Stimulated activated CD8-positive, alpha-beta memory T cell treated with anti-CD3 and anti-CD28 coated beads, Interleukin-12 subunit alpha, Interleukin-12 subunit beta, amount 100 ng/mL, for 1 hour (primary cell): Measurements from ENCODE around the gene MCUB.
A peak's percentile ranks its signal among the peaks of the same experiment; 100 is the strongest.
"Not testable (repeated sequence)": the region's sequence is repeated elsewhere in the genome, so short reads cannot be mapped to it uniquely, and the experiment has no call there.

Source experiments
- DNase-seq: peaks from one replicate; pipeline ENCODE4 v3.0.0-alpha.2; 2020; ENCODE audit warnings: low read depth

Gene MCUB, protein sequence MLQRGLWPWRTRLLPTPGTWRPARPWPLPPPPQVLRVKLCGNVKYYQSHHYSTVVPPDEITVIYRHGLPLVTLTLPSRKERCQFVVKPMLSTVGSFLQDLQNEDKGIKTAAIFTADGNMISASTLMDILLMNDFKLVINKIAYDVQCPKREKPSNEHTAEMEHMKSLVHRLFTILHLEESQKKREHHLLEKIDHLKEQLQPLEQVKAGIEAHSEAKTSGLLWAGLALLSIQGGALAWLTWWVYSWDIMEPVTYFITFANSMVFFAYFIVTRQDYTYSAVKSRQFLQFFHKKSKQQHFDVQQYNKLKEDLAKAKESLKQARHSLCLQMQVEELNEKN

DNA sequence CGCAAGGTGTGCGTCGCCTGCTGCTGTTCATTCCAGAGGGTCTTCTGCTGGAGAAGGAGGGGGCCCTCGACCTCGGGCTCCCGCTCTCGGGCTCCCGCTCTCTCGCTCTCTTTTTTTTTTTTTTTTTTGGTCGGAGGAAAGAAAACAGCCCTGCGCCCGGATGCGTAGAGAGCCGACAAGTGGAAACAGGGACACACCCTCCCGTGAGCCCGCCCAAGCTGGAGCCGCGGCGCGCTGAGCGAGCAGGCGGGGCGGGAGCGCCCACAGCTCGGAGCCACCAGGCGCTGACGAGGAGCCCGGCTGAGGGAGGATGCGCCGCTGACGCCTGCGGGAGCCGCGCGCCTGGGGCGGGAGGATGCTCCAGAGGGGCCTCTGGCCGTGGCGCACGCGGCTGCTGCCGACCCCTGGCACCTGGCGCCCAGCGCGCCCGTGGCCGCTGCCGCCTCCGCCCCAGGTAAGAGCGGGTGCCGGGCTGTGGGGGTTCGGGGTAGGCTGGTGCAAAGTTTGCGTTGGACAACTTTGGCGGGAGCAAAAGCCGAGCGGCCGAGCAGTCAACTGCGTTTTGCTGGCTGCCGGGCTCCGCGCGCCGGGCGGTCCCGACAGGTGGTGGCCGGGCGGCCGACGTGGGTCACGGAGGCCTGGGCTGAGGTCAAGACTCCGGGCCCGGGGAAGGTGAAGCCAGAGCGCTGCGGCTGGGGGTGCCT is at the start of gene MCUB:
TSS of gene MCUB (plus strand) at position 264 of the 704 bp plus-strand sequence. CDS start at position 356, 92 bp downstream.
- peak; percentile 87 for DNase-seq

DNA sequence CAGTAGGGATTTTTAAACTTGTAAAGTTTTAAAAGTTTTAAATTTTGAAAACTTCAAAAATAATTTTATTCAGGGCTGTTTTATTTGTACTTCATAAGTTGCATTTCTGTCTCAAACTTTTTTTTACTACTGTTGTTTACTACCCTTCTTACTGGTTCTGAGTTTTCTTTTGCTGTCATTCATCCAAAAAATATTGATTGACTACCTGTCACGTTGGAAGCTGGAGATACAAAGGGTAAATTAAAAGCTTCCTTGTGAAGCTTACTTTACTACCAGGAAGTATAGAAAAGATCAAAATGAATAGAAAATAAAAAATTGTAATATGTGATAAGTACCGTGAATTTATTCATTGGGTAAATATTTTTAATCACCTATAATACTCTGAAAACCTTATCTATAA is 49.4 kb upstream of the MCUB start:
- no peak for DNase-seq

DNA sequence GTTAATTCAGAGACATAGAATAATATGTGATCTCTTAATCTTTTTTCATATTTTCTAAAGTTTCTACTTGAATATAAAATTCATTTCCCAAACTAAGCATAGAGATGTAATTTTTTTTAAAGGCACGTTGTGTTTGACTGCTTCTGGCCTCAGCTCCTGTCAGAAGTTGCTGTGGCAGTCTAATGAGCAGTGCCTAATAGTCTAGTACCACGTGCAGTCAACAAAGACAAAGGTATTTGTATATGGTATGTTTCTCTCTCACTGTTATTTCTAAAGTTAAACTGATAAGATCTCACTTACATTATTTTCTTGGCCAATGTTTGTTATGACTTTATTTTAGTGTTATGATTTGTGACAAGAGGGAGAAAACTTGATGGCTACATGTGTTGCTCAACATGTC is 48.6 kb upstream of the MCUB start:
- DNase-seq: no peak

DNA sequence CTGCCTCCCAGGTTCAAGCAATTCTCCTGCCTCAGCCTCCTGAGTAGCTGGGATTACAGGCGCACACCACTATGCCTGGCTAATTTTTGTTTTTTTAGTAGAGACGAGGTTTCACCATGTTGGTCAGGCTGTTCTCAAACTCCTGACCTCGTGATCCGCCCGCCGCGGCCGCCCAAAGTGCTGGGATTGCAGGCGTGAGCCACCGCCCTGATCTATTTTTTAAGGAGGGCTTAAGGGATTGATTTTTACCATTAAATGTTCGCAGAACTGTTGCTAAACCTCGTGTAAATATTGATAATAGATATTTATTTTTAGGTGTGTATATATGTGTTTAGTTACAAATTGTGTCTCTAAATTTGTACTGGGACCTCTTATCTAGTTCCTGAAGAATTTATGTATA is 46.7 kb upstream of the MCUB start:
- DNase-seq: not testable (repeated sequence)

GRCh38 chr4:109532182-109532581 is 27.9 kb upstream of the MCUB start:
- DNase-seq: no peak

DNA sequence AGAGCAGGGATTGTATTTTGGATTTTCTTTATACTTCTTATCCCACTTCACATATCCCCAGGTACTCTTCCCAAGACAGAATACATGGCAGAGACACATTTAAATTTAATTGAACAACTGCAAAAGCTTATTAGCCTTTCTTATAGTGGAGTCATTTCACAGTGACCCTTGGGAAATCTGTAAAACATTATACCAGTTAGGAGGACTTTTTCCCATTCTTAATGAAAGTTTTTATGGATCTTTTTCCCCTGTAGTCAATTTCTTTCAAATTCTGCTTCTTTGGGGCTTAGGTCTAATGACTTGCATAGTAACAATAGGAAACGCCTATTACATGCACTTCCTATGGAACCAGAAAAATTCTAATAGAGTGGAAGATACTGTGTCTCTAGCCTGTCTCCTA is 14.6 kb upstream of the MCUB start:
- DNase-seq: no peak

DNA sequence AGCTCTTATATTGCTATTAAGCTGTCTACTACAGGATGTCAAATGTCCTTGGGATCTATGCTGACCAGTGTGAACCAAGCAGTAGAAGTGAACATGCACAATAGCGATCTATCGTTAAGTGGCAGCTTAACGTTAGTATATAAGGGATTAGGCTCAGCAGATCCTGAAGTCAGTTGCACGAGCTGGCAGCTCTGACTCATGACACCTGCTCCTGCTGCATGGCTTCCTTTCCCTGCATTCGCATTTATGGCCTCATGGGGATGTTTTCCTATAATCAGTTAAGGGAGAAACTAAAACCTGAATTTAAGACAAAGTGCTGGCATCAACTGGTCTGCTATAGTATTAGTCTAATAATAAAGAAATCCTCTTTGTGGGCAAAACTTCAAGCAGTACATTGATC is 12.7 kb upstream of the MCUB start:
- DNase-seq: no peak

- DNase-seq: no peak
Observed at GRCh38 chr4:109548655-109549054, 11.4 kb upstream of the MCUB start.

- no peak for DNase-seq
Observed at GRCh38 chr4:109552237-109552636, 7.8 kb upstream of the MCUB start.

DNA sequence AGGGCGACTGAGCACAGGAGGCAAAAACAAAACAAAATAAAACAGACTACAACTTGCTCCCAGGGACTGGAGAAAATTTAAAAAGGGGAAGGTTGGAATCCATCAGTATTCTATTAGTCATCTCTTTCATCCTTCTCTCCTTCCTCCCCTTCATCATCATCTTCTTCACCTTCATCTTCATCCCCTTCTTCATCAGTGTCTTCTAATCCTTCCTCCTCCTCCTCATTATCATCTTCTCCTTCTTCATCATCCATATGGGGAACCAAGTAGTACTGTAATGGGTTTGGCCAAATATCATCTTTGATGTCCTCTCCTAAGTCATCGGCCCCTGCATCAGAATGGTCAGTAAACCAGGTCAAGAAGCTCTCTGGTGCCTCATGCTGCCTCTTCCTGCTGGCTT is 6.9 kb upstream of the MCUB start:
- DNase-seq: no peak

GRCh38 chr4:109554971-109555370 is 5.1 kb upstream of the MCUB start:
- no peak for DNase-seq

GRCh38 chr4:109557433-109557832 is 2.6 kb upstream of the MCUB start:
- no peak for DNase-seq

DNA sequence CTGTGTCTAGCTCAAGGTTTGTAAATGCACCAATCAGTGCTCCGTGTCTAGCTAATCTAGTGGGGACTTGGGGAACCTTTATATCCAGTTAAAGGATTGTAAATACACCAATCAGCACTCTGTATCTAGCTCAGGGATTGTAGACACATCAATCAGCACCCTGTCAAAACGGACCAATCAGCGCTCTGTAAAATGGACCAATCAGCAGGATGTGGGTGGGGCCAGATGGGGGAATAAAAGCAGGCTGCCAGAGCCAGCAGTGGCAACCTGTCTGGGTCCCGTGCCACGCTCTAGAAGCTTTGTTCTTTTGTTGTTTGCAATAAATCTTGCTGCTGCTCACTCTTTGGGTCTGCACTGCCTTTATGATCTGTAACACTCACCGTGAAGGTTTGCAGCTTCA is 2.0 kb upstream of the MCUB start:
- not testable (repeated sequence) for DNase-seq

GRCh38 chr4:109559625-109559982 is 442 bp upstream of the MCUB start:
- no peak for DNase-seq

GRCh38 chr4:109560687-109561461 is 828 bp downstream of the MCUB start:
- peak; percentile 32 for DNase-seq

DNA sequence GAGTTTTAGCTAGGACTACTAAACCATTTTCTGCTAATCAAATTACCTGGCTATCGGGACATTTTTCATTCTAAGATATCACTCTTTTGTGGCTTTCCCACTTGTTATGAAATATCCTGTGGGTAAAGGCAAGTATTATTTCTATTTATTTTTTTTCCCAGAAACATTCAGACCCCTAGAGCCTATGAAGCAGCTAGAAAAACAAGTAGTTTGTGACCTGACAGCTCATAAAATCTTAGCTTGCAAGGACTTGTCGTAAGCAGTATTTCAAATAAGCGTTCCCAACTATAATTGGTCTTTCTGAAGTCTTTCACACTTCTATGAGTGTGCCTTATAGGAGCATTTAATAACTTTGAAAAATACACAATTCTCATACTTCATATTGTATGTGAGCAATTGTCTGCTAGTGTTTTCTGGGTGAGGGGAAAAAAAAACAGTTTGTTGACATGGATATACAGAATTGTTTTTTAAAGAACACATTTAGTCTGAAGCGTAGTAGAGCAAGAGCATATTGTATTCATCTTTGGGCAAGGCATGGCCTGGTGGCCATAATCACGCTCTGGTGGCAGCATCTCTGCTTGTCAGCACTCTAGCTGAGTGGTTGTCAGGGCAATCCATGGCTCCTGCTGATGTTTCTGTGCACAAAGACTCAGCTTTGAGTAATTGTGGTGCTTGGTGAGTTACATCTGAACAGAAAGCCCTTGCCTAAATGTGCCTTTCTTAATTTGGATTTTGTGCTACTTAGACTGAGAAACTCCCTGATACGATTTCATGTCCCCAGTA is 2.6 kb downstream of the MCUB start:
- no peak for DNase-seq

DNA sequence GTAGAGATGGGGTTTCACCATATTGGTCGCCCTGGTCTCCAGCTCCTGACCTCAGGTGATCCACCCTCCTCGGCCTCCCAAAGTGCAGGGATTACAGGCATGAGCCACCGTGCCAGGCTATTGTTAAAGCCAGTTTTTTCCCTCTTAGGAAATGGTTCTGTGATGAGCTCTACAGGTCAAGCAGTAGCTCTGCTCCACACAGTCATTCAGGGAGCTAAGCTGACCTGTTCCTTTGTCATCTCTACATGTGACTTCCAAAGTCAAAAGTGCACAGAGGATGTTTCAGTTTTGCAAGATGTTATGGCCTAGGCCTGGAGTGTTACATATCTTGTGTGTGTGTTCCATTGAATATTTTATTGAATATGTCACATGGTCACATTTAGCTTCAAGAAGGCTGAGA is 11.4 kb downstream of the MCUB start:
- no peak for DNase-seq

GRCh38 chr4:109572154-109572553 is 12.1 kb downstream of the MCUB start:
- no peak for DNase-seq

DNA sequence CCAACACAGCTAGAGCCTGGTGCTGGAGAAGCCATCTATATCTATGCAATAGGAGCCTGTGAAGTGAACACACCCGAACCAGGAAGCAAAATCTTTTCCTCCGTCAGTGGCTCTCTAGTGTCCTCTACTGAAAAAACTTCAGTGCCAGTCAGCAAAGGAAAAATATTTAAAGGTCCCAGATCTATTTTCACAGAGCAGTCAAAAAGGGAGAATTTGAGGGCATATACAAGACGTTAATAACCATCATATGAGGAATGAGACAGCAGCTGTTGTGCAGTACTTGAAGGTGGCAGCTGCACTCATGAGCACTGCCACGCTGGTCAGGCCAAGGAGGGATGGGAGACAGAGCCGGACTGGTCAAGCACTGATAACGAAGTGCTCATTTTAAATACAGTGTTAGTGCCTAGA is 14.4 kb downstream of the MCUB start:
- no peak for DNase-seq

GRCh38 chr4:109574931-109575804 is 15.1 kb downstream of the MCUB start:
- DNase-seq: no peak

GRCh38 chr4:109576462-109576861 is 16.4 kb downstream of the MCUB start:
- DNase-seq: no peak
